Body of pancreas (tissue), 4 donors: ENCODE measurements around the gene GLIS1. TPM values are rescaled to one million over a fixed set of nuclear protein-coding genes. Genes with fewer than 3 reads are reported as not detected.

Experiments used
- ATAC-seq: fragments of 150-250 bp; one replicate; pipeline ENCODE4 v1.9.1; 2016
- DNase-seq, 4 donors: peaks; one replicate each; pipeline ENCODE4 v3.0.0-alpha.2; 2019
- H3K27ac ChIP-seq, 4 donors: fragments of 200-600 bp; sonication (generic); 1 replicate in 3 of 4; 2 replicates in 1 of 4; pipeline versions ENCODE4 v1.5.1 to v1.6.1; 2016 to 2019; ENCODE audit warnings: mild to moderate bottlenecking in 1 of 4, mixed read lengths in 1 of 4, moderate library complexity in 1 of 4
- H3K27me3 ChIP-seq, 2 donors: fragments of 200-600 bp; sonication (generic); one replicate each; pipeline ENCODE4 v1.6.0; 2016; ENCODE audit warnings: mild to moderate bottlenecking in 1 of 2
- H3K36me3 ChIP-seq, 2 donors: fragments of 200-600 bp; sonication (generic); replicated peaks in 1 of 2; 2 replicates each; pipeline ENCODE4 v1.5.1; 2016; ENCODE audit warnings: low read depth in 2 of 2; ENCODE audit not compliant: insufficient read depth in 1 of 2
- H3K4me1 ChIP-seq: fragments of 200-600 bp; sonication (generic); one replicate; pipeline ENCODE4 v1.6.0; 2016
- H3K4me3 ChIP-seq, 2 donors: fragments of 200-600 bp; sonication (generic); 1 replicate in 1 of 2; 2 replicates in 1 of 2; pipeline ENCODE4 v1.5.1; 2016 to 2019
- H3K9me3 ChIP-seq, 3 donors: fragments of 200-600 bp; sonication (generic); 1 replicate in 2 of 3; 2 replicates in 1 of 3; pipeline ENCODE4 v1.5.1; 2016
- POLR2A ChIP-seq, 3 donors: fragments of 450-650 bp; IDR thresholded peaks; one replicate each; pipeline ENCODE4 v1.6.1; 2016; ENCODE audit warnings: antibody characterized with exemption in 3 of 3, mild to moderate bottlenecking in 2 of 3
- WGBS, 2 donors: methylation state at CpG; one replicate each; pipeline ENCODE4 v1.1.5; 2017; 5-methylcytosine and 5-hydroxymethylcytosine counted together
- intact Hi-C: fragments of 100-400 bp; cut with DNase I; formaldehyde crosslinking; loops from one replicate; pipeline ENCODE4 v1.15.1; 2023
- total RNA-seq, 2 donors: library from RNA; depleted of rRNA; stranded (reverse); fragments of >200 nt; gene quantifications; one replicate each; pipeline ENCODE4 v1.1.0, GENCODE V29; 2016
- TF ChIP-seq, protein P1 (sequence below), 7 experiments: fragments of 450-650 bp in 4 of 7; fragments of 200-600 bp in 3 of 7; sonication (generic) in 3 of 7; IDR thresholded peaks; one replicate each; pipeline ENCODE4 v1.5.1; 2016 to 2019; ENCODE audit warnings: antibody characterized with exemption in 7 of 7

The GLIS1 gene
- total RNA-seq, 2 donors from 2014 or later: 0.33 TPM; not detected in 1

- TF ChIP-seq, protein P1, sequence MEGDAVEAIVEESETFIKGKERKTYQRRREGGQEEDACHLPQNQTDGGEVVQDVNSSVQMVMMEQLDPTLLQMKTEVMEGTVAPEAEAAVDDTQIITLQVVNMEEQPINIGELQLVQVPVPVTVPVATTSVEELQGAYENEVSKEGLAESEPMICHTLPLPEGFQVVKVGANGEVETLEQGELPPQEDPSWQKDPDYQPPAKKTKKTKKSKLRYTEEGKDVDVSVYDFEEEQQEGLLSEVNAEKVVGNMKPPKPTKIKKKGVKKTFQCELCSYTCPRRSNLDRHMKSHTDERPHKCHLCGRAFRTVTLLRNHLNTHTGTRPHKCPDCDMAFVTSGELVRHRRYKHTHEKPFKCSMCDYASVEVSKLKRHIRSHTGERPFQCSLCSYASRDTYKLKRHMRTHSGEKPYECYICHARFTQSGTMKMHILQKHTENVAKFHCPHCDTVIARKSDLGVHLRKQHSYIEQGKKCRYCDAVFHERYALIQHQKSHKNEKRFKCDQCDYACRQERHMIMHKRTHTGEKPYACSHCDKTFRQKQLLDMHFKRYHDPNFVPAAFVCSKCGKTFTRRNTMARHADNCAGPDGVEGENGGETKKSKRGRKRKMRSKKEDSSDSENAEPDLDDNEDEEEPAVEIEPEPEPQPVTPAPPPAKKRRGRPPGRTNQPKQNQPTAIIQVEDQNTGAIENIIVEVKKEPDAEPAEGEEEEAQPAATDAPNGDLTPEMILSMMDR (IDR thresholded peaks at IDR 0.05): no peak
- no peak for TF ChIP-seq POLR2A (IDR thresholded peaks at IDR 0.05)
- Histone ChIP-seq H3K27me3 (no peaks in the 10 kb centered on the region), H3K9me3 (no peaks in the 10 kb centered on the region), H3K27ac (no peak overlapping the region), H3K4me1 (peaks cover 9% of the 10 kb centered on the region), H3K4me3 (no peak overlapping the region), H3K36me3 (no peaks in the 10 kb centered on the region)
- intact Hi-C loops: no loop called here
- no peak for DNase-seq
- ATAC-seq: no peak
- 90 to 97% methylated on average over 5 to 13 of the region's 13 CpGs for WGBS, 2 donors
Measured at GRCh38 chr1:53507116-53507820, 231.7 kb downstream of the GLIS1 start.

- peaks cover 2% of the 10 kb centered on the region for H3K4me1 ChIP-seq
- ATAC-seq: no peak
- H3K36me3 ChIP-seq: no peaks in the 10 kb centered on the region
- H3K27me3 ChIP-seq: no peaks in the 10 kb centered on the region
- H3K27ac ChIP-seq: no peak overlapping the region
- TF ChIP-seq, protein P1 (IDR thresholded peaks at IDR 0.05): no peak
- no peak for TF ChIP-seq POLR2A (IDR thresholded peaks at IDR 0.05)
- H3K4me3 ChIP-seq: no peak overlapping the region
- WGBS, 2 donors: 83 to 90% methylated on average over 11 to 24 of the region's 25 CpGs
- DNase-seq: no peak
- intact Hi-C loops: no loop called here
- H3K9me3 ChIP-seq: no peaks in the 10 kb centered on the region
Measured at GRCh38 chr1:53506355-53507050, 232.5 kb downstream of the GLIS1 start.

GRCh38 chr1:53505891-53506290 is 233.1 kb downstream of the GLIS1 start:
- H3K36me3 ChIP-seq: no peaks in the 10 kb centered on the region
- no peaks in the 10 kb centered on the region for H3K27me3 ChIP-seq
- 81 to 86% methylated on average over 6 to 13 of the region's 13 CpGs for WGBS, 2 donors
- intact Hi-C loops: no loop called here
- no peak for TF ChIP-seq POLR2A (IDR thresholded peaks at IDR 0.05)
- TF ChIP-seq, protein P1 (IDR thresholded peaks at IDR 0.05): no peak
- no peaks in the 10 kb centered on the region for H3K9me3 ChIP-seq
- H3K4me3 ChIP-seq: no peak overlapping the region
- ATAC-seq (no peak), DNase-seq (no peak)
- no peaks in the 10 kb centered on the region for H3K4me1 ChIP-seq
- H3K27ac ChIP-seq: no peak overlapping the region

DNA sequence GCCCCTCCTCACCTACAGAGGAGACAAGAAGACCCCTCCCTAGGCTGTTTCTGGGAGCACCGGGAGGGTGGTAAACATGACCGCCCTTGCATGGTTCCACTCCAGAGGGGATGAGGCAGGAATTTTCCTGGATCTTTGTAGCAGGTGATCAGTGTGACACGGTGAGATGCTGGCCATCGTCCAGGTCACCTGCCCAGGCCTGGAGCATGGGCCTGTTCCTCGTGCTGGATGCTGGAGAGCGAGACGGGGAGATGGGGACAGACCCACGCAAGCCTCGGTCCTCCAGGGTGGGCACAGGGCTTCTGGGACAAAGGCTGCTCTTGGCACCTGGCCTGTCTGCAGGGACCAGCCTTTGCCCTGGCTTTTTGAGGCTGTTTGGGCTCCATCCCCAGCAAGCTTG is 233.6 kb downstream of the GLIS1 start:
- H3K36me3 ChIP-seq: no peaks in the 10 kb centered on the region
- H3K27me3 ChIP-seq: no peaks in the 10 kb centered on the region
- no peak for ATAC-seq
- TF ChIP-seq POLR2A (IDR thresholded peaks at IDR 0.05): no peak
- TF ChIP-seq, protein P1 (IDR thresholded peaks at IDR 0.05): no peak
- no peak overlapping the region for H3K4me3 ChIP-seq
- no peak overlapping the region for H3K27ac ChIP-seq
- intact Hi-C loops: no loop called here
- 58 to 73% methylated on average over 4 to 9 of the region's 9 CpGs for WGBS, 2 donors
- H3K4me1 ChIP-seq: no peaks in the 10 kb centered on the region
- no peak for DNase-seq
- no peaks in the 10 kb centered on the region for H3K9me3 ChIP-seq
